GM18505 (cell line): Measurements from ENCODE around the gene PRSS3.
"Not testable (repeated sequence)": the region's sequence is repeated elsewhere in the genome, so short reads cannot be mapped to it uniquely, and the experiment has no call there.

Source experiments
- ATAC-seq: cut with Tn5 transposase; IDR thresholded peaks from one replicate; pipeline ENCODE4 v1.9.1; 2021; ENCODE audit not compliant: unreplicated experiment
- POLR2A ChIP-seq: IDR thresholded peaks from 4 replicates; pipeline ENCODE4 v1.6.1; 2011; ENCODE audit warnings: borderline replicate concordance; ENCODE audit not compliant: insufficient read depth, insufficient read length; ENCODE audit errors: extremely low read depth

PRSS3 gene

DNA sequence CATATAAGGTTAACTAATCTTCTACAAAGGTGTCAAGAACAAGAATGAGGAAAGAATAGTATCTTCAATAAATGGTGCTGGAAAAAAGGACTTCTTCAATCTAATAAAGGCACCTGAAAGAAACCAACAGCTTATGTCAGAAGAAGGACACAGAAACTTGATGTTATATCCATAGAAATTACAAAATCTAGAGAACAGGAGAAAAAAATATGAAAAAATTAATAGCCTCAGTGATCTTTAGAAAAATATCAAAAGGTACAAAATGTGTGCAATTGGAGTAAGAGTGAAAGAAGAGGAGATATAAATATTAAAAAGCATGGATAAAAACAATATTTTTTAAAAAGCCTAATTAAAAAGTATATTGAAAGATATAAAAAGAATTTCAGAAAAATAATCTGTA is 18.8 kb upstream of the PRSS3 start:
- no peak for ATAC-seq
- no peak for TF ChIP-seq POLR2A

DNA sequence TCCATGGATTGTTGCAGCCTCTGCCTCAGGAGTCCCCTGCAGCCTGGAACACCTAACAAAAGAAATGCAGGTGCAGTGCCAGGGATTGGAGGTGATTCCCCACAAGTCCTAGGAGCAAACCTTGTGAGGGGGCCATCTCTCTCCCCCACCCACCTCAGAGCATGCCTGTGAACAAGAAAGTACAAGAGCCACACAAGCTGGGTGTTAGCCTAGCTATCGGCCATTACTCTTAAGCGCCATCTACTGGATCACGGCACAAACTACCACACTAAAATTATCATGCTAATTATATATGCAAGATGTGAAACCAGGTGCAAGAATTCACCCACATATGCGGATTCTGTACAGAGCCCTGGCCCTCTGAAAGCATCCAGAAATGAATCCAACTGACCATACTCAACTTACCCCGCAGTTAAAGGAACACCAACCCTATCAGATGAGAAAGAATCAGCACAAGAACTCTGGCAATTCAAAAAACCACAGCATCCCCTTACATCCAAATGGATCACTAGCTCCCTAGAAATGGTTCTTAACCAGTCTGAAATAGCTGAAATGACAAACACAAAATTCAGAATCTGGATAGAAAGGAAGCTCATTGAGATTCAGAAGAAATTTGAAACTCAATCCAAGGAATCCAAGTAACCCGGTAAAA is 16.5 kb upstream of the PRSS3 start:
- no peak for ATAC-seq
- TF ChIP-seq POLR2A = no peak

DNA sequence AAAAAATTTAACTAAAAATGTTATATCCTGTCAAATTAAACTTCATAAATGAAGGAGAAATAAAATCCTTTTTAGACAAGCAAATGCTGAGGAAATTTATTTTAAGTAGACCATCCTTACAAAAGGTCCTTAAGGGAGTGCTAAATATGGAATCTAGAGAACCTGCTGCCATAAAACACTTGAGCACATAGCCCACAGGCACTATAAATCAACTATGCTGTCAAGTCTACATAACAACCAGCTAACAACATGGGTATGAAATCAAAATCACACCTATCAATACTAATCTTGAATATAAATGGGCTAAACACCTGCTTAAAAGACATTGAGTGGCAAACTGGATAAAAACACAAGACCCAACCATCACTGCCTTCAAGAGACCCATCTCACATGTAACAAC is 15.1 kb upstream of the PRSS3 start:
- ATAC-seq = no peak
- no peak for TF ChIP-seq POLR2A

DNA sequence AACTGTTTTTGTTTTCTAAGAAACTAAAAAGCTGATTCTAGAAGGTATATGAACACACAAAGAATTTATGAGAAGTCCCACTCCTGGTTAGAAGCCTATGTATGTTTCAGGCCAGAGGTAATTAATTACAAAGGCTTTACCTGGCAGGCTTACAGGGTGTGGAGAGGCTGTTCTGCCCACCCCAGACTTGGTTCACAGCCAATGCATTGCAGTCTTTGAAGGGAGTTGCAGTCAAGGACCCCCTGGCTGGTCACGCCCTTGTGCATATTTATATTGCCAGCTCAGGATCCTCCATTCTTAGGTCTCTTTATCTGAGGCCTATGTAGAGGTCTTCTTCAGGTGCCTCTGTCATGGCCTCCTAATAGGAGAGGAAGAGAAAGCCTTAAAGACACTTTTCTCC is 13.6 kb upstream of the PRSS3 start:
- no peak for ATAC-seq
- no peak for TF ChIP-seq POLR2A

DNA sequence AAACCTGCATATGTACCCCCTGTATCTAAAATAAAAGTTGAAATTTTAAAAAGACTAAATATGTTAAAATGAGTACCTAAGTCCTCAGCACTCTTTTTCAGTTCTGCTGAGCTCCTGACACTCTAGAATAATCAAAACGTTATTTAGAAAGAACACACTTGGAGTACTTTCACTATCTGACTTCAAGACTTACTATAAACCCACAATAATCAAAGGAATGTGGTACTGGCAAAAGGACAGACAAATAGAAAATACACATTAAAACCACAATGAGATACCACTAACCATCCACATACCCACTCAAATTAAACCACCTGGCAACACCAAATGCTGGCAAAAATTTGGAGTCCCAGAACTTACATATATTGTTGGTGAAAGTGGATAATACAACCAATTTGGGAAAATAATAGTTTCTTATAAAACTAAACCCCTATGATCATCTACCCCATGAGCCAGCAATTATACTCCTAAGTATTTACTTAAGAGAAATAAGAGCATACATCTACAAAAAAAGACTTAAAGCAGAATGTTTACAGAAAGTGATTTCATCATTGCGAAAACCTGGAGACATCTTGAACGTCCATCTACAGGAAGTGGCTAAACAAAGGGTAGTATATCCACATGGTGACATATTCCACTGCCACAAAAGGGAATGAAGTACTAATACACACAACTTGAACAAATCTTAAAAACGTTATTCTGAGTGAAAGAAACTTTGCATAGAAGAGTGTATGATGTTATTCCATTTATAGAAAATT is 12.8 kb upstream of the PRSS3 start:
- TF ChIP-seq POLR2A = no peak
- ATAC-seq = no peak

DNA sequence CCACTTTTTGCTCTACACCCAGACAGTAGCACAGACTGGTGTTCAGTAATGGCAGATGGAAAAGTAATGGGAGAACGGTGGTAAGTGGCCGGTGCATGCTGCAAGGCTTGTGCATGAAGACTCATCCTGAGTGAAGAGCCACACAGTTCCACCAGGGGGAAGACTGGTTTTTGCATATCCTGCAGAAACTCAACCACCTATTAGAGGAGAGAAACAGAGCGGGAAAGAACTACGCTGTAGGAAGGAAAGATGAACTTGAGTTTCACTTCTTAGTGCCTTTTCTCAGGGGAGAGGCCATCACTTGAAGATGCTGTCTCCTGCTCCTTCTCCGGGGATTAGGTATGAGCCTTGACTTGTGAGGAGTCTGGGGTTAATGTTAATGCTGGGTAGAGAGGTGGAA is 9.4 kb upstream of the PRSS3 start:
- no peak for TF ChIP-seq POLR2A
- ATAC-seq = no peak

DNA sequence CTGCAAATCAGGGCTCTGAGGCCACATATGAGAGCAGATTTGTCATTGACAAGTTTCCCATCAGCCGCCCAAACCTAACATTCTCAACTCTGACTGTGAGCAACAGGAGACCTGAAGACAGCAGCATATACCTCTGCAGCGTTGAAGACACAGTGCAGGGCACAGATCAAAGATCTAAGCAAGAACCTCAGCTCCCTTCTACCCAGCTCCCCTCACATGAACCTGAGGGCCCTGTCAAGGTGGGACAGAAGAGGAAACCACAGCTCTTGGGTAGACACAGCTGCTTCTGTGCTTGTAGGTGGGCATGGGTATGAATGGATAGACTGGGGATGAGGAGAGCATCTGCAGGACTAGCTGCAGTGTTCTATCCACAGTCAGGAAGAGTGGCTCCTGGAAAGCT is 8.7 kb upstream of the PRSS3 start:
- no peak for ATAC-seq
- no peak for TF ChIP-seq POLR2A

DNA sequence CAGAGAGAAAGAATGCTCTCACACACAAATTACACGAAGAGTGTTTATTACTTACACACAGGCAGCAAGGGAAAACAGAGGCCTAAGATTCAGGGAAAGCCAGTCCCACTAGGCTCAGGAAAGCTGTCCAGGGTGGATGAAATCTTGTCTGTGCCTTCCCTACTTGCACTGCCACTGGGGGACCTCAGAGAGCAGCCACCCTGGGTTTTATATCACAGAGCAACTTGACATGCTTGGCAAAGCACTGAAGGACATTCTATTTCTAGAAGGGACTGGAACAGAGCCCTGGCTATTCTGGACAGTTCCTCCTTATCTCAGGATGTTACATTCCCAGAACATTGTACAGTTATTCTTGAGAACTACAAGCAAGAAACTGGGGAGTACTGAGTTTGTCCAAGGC is 7.5 kb upstream of the PRSS3 start:
- ATAC-seq = no peak
- no peak for TF ChIP-seq POLR2A

DNA sequence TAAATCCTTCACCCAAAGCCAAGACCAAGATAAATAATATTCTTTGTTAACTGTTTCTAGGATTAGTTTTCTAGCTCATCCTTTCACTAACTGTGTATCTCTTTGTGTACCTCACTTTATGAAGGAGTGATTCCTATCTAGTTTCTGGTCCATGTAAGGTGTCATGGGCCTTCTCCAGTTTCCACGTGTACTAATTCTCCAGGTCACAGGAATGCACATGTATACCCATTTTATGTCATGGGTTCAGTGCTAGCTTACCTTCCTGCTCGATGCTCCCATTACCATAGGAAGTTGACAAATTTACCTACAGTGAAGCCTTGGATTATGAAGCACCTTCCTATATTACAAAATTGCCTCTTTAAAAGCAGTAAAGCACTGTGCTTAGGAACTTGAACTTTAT is 5.9 kb upstream of the PRSS3 start:
- ATAC-seq = not testable (repeated sequence)

DNA sequence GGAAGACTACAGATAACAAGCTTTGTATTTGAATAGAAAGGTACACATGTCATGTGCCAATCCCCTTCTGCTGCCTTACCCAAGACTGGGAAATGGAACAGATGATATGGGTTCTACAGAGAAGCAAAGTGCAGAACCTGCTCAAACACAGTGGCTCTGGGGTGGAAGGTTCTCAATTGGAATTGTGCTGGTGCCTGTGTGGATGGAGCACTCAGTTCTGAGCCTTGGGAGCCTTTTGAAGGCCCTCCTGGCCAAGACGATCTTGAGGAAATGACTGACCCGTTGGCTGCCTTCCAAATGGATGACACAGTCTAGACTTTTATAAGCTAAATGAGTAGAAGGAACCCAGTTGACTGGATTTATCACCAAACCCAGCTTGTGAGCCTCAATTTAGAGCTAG is 4.2 kb upstream of the PRSS3 start:
- no peak for ATAC-seq
- no peak for TF ChIP-seq POLR2A

DNA sequence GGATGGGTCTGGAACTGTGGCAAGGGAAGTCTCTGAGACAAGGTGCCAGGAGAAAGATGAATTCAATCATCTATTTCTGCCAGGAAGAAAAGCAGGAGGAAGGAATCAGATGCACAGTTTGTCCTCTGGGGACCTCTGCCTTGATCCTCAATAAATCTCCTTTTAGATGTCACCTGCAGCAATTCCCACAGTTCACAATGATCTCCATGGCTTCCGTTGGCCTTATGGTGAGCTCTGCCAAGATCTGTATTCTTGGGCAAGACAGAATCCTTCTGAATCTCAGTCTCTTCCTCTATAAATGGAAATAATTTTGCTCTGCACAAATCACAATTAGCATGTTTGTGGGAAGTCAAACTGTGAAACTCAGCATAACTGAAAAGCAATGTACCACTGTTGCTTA is 1.9 kb upstream of the PRSS3 start:
- ATAC-seq = not testable (repeated sequence)

DNA sequence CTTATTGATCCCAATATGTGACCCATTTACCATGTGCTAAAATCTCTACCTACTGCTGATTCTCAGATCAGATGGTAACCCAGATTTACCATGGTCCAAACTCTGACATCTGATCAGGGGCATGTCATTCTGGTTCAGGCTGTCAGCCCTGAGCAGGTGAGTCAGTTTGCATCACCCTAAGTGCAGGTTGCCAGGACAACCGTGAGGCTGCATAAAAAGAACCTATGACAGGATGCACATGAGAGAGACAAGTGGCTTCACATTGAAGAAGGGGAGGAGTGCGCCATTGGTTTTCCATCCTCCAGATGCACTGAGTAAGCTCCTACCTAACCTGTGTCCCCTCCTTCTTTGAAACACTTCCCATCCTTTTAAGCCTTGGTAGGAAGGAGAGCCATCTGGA is 801 bp upstream of the PRSS3 start:
- ATAC-seq = no peak
- TF ChIP-seq POLR2A = no peak

DNA sequence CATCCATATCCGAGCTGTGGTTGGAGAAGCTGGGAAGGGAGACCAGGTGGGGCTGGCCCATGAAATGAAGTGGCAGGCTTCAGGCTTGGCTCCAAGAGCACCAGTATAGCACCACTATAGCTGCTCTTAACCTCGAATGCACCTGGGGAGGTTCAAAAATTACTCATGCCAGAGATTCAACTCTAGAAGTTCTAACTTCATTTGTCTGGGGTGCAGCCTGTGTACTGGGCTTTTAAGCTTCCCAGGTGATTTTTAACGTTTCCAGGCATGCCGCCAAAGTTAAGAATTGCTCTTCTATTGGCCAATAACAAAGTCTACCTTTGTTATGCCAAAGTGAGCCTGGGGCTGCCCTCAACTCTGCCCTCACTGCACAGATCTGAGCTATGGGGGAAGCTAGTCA is 458 bp downstream of the PRSS3 start:
- no peak for TF ChIP-seq POLR2A
- no peak for ATAC-seq

DNA sequence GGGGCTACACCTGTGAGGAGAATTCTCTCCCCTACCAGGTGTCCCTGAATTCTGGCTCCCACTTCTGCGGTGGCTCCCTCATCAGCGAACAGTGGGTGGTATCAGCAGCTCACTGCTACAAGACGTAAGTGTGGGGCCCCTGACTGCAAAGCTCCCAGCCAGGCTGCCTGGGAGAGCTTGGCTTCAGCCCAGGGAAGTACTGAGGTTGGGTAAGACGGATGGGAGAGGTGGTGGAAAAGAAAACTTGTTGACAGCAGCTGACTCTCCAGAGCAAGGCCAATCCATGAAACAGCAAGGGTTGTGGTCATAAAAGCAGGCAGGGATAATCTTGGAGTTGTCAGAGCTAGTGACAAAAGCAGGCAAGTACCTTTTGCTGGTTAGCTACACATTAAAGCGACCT is 1.3 kb downstream of the PRSS3 start:
- ATAC-seq = not testable (repeated sequence)

DNA sequence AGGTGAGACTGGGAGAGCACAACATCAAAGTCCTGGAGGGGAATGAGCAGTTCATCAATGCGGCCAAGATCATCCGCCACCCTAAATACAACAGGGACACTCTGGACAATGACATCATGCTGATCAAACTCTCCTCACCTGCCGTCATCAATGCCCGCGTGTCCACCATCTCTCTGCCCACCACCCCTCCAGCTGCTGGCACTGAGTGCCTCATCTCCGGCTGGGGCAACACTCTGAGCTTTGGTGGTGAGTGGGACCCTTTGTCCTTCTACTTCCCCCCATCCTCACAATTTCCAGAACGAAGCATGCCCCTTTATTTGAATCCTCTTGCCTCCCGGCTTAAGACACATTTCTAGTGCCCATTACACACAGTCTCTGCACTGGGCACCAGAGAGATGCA is 2.5 kb downstream of the PRSS3 start:
- no peak for ATAC-seq

DNA sequence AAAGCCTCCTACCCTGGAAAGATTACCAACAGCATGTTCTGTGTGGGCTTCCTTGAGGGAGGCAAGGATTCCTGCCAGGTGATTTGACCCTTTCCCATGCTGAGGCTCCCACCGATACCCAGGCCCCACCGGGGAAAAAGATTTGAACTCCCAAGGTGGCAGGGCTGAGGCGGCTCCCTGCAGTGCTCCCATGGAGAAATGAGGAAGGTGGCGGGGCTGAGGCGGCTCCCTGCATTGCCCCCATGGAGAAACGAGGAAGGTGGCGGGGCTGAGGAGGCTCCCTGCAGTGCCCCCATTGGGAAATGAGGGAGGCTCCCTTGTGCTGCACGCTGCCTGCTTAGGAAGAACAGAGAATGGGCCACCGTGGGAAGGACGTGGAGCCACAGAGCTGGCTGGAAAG is 3.2 kb downstream of the PRSS3 start:
- no peak for TF ChIP-seq POLR2A
- no peak for ATAC-seq

More for the DNA sequence above, 2.5 kb downstream of the PRSS3 start:
- TF ChIP-seq POLR2A = no peak
